PC-3 (cell line): ENCODE data around the gene MRFAP1.
"Not testable (repeated sequence)": the region's sequence is repeated elsewhere in the genome, so short reads cannot be mapped to it uniquely, and the experiment has no call there.

Experiments
- CTCF ChIP-seq: fragments of 300-600 bp; sonication (generic); conservative IDR thresholded peaks from 2 replicates; pipeline ENCODE4 v1.5.1; 2017; ENCODE audit warnings: antibody characterized with exemption, low read depth, mild to moderate bottlenecking, low read length
- EZH2 ChIP-seq: fragments of 300-600 bp; sonication (generic); IDR thresholded peaks from one replicate; pipeline ENCODE4 v1.6.1; 2017; ENCODE audit warnings: antibody characterized with exemption, mild to moderate bottlenecking, low read length; ENCODE audit not compliant: unreplicated experiment

DNA sequence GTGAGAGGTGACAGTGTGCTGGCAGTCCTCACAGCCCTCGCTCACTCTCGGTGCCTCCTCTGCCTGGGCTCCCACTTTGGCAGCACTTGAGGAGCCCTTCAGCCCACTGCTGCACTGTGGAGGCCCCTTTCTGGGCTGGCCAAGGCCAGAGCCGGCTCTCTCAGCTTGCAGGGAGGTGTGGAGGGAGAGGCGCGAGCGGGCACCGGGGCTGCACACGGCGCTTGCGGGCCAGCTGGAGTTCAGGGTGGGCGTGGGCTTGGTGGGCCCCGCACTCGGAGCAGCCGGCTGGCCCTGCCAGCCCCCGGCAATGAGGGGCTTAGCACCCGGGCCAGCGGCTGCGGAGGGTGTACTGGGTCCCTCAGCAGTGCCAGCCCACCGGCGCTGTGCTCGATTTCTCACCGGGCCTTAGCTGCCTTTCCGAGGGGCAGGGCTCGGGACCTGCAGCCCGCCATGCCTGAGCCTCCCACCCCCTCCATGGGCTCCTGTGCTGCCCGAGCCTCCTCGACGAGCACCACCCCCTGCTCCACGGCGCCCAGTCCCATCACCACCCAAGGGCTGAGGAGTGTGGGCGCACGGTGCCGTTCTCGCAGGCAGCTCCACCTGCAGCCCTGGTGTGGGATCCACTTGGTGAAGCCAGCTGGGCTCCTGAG lies 32.2 kb downstream of the MRFAP1 start:
- TF ChIP-seq CTCF, EZH2: not testable (repeated sequence)
